ENCODE measurements around the gene HSBP1L1.

Gene HSBP1L1

DNA sequence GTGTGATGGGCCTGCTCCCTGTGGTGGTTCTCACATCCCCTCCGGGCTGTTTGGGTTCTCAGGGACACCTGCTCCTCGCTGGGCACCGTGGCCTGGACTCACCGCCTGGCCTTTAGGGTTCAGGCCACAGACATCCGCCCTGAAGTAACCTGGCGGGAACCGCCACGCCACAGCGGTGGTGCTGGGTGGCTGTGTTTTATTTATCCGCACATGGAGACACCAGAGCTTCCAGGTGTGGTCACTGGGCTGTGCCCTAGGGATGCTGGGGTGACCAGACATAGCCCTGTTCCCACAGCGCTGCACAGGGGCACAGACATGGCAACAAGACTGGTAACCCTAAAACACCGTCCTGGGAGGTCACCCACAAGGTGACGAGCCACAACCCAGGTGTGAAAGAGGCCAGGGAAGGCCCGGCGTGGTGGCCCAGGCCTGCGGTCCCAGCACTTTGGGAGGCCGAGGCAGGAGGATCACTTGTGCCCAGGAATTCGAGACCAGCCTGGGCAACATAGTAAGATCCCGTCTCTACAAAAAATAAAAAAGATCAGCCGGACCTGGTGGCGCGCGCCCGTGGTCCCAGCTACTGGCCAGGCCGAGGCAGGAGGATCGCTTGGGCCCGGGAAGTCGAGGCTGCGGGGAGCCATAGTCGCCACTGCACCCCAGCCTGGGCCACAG lies 649 bp upstream of the HSBP1L1 start:
- POLR2A ChIA-PET: interaction anchor here (1.0 kb wide), 1 partner anchor 22 kb away, joined by 3 read pairs; no protein-coding TSS in a partner anchor
- no peak for DNase-seq (ENCODE audit: extremely low spot score)
- CTCF ChIA-PET: interaction anchor here (0.7 to 4.3 kb wide), 12 partner anchors 8 to 190 kb away, joined by 3 to 25 read pairs (median 5); partner anchors contain the start of genes RBFA, SLC66A2 and TXNL4A
- TF ChIP-seq, protein P1, sequence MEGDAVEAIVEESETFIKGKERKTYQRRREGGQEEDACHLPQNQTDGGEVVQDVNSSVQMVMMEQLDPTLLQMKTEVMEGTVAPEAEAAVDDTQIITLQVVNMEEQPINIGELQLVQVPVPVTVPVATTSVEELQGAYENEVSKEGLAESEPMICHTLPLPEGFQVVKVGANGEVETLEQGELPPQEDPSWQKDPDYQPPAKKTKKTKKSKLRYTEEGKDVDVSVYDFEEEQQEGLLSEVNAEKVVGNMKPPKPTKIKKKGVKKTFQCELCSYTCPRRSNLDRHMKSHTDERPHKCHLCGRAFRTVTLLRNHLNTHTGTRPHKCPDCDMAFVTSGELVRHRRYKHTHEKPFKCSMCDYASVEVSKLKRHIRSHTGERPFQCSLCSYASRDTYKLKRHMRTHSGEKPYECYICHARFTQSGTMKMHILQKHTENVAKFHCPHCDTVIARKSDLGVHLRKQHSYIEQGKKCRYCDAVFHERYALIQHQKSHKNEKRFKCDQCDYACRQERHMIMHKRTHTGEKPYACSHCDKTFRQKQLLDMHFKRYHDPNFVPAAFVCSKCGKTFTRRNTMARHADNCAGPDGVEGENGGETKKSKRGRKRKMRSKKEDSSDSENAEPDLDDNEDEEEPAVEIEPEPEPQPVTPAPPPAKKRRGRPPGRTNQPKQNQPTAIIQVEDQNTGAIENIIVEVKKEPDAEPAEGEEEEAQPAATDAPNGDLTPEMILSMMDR (IDR thresholded peaks at IDR 0.05; ENCODE audit: control extremely low read depth, extremely low read depth, low read depth, missing control alignments): no peak

DNA sequence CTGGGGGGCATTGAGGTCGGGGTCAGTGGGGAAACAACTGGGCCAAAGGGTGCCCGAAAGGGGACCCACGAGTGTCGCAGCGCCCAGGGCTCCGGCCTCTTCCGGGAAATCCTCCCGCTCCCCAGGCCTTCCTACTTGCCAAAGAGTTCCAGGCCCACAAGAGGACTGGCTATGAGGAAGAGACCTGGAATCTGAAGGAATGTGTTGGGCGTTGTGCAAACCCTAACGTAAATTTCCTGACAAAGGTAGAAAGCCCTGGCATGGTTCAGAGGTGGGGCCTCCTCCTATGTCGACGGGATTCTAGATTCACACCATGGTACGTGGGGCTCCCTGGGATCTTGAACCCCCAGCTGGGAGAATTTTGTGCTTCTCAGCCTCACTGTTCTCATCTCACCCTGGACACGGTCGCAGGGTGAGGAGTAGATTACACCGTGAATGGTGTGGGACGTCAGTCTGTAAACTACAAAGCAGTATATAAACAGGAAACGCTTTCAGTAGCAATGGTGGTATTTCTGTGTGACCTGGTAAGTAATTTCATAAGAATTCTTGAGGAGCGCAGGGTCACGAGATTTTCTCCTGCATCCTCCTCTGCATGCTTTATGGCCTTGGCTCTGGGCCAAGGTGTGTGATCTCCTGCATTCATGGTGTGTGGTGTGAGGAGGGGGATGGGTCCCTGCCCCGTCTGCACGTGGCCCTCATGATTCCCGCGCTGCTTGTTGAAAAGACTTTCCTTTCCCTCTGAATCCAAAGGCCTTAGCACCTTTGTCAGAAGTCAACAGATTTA lies 868 bp downstream of the HSBP1L1 start:
- ChIA-PET POLR2A (no interaction called here), CTCF (interaction anchor here (1.0 to 4.3 kb wide), 4 partner anchors 12 to 189 kb away, joined by 3 to 25 read pairs (median 8); partner anchors contain the start of gene TXNL4A)
- no peak for DNase-seq (ENCODE audit: extremely low spot score)
- TF ChIP-seq, protein P1 (IDR thresholded peaks at IDR 0.05; ENCODE audit: control extremely low read depth, extremely low read depth, low read depth, missing control alignments): no peak

DNA sequence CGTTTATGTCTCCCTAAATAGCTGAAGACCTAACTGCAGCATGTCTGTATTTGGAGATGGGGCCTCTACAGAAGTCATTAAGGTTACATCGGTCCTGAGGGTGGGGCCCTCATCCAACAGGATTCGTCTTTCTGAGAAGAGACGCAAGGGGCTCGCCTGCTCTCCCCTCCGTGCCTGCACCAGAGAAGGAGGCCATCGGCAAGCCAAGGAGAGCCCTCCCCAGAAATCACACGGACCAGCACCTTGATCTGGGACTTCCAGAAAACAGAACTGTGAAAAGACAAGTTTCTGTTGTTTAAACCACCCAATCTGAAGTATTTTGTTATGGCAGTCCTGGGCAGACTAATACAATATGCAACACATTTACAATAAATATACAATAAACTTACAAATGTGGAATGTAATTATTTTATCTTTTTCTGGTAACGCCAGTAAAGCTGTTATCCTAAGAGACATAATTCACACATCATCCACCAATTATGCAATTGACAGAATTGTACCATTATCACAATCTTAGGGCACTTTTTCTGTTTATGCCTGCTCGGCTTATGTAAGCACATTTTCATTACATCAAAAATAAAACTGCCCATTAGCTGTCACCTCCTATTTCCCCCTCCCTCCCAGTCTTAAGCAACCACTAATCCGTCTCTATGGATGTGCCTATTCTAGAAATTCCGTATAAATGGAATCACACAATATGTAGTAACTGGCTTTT lies 6.1 kb downstream of the HSBP1L1 start:
- CTCF ChIA-PET: no interaction called here
- POLR2A ChIA-PET: no interaction called here
- DNase-seq (ENCODE audit: extremely low spot score): no peak
- TF ChIP-seq, protein P1 (IDR thresholded peaks at IDR 0.05; ENCODE audit: control extremely low read depth, extremely low read depth, low read depth, missing control alignments): no peak

DNA sequence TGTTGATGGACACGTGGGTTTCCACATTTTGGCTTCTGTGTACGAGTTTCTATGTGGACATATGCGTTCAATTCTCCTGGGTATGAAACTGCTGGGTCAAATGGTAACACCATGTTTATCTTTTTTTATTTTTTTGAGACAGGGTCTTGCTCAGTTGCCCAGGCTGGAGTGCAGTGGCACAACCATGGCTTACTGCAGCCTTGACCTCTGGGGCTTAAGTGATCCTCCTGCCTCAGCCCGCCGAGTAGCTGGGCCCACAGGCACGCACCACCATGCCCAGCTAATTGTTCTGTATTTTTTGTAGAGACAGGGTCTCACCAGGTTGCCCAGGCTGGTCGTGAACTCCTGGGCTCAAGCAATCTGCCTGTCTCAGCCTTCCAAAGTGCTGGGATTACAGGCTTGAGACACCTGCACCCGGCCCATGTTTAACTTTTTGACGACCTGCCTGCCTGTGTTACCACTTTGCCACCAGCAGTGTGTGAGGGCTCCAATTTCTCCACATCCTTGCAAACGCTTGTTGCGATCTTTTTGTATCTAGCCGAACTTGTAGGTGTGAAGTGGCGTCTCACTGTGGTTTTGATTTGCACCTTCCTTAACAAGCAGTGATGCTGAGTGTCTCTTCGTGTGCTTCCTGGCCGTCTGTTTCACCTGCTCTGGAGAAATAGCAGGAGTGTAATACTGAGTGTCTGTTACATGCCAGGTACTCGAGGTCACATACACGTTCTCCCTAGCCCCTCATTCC lies 6.9 kb downstream of the HSBP1L1 start:
- TF ChIP-seq, protein P1 (IDR thresholded peaks at IDR 0.05; ENCODE audit: control extremely low read depth, extremely low read depth, low read depth, missing control alignments): no peak
- POLR2A ChIA-PET: no interaction called here
- CTCF ChIA-PET: interaction anchor here (1.1 to 1.2 kb wide), 2 partner anchors 8 to 13 kb away, joined by 3 to 6 read pairs; no protein-coding TSS in a partner anchor
- DNase-seq (ENCODE audit: extremely low spot score): no peak

DNA sequence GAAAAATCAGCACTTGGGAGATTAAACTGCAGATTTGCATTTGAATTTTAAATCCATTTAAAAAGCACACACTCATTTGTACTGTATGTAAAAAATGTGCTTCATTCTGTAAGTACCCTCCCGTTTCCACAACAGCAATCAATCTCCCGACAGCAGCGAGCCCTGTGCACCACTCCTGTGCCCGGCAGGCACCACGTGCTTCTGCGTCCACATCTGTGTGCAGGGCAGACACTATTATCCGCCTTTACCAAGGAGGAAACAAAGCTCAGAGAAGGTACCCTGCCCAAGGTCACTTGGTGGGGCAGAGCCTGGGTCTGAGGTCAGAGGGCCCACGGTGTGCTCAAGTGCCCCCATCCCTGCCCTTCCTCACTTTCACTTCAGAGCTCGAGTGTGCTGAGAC lies 7.5 kb downstream of the HSBP1L1 start:
- ChIA-PET CTCF (interaction anchor here (1.0 to 1.2 kb wide), 4 partner anchors 8 to 186 kb away, joined by 3 to 6 read pairs (median 4); no protein-coding TSS in a partner anchor), POLR2A (no interaction called here)
- DNase-seq (ENCODE audit: extremely low spot score): no peak
- TF ChIP-seq, protein P1 (IDR thresholded peaks at IDR 0.05; ENCODE audit: control extremely low read depth, extremely low read depth, low read depth, missing control alignments): no peak

Data from GM10248 (cell line).